DOHH2 (cell line): ENCODE results near the gene NLGN3.

Source experiments
- H3F3A ChIP-seq: fragments of 200-600 bp; sonication (generic), shearing (Covaris generic); 2 replicates; pipeline ENCODE4 v1.6.0; 2016; ENCODE audit warnings: antibody characterized with exemption, mild to moderate bottlenecking; ENCODE audit not compliant: control insufficient read depth, insufficient read depth
- H3K27ac ChIP-seq: fragments of 200-600 bp; sonication (generic); 2 replicates; pipeline ENCODE4 v1.5.1; 2014; ENCODE audit warnings: low read depth, mild to moderate bottlenecking, low read length, moderate library complexity
- H3K27me3 ChIP-seq: fragments of 200-600 bp; sonication (generic); 2 replicates; pipeline ENCODE4 v1.6.1; 2014; ENCODE audit warnings: mild to moderate bottlenecking, low read length, mixed read lengths; ENCODE audit not compliant: control insufficient read depth
- H3K36me3 ChIP-seq: fragments of 200-600 bp; sonication (generic); 2 replicates; pipeline ENCODE4 v1.6.1; 2014; ENCODE audit warnings: mild to moderate bottlenecking, low read length, moderate library complexity, mixed read lengths; ENCODE audit not compliant: control insufficient read depth
- H3K4me1 ChIP-seq: fragments of 200-600 bp; sonication (generic); 2 replicates; pipeline ENCODE4 v1.6.1; 2014; ENCODE audit warnings: mild to moderate bottlenecking, low read length, mixed read lengths; ENCODE audit not compliant: control insufficient read depth
- H3K4me2 ChIP-seq: fragments of 200-600 bp; sonication (generic); 2 replicates; pipeline ENCODE4 v1.6.0; 2014; ENCODE audit warnings: mild to moderate bottlenecking, low read length, moderate library complexity
- H3K4me3 ChIP-seq: fragments of 200-600 bp; sonication (generic); 2 replicates; pipeline ENCODE4 v1.5.1; 2014; ENCODE audit warnings: mild to moderate bottlenecking, low read length, mixed read lengths
- H3K79me2 ChIP-seq: fragments of 200-600 bp; sonication (generic); 2 replicates; pipeline ENCODE4 v1.6.1; 2014; ENCODE audit warnings: mild to moderate bottlenecking, low read length, mixed read lengths; ENCODE audit not compliant: control insufficient read depth
- H3K9me2 ChIP-seq: fragments of 200-600 bp; sonication (generic); replicated peaks from 2 replicates; pipeline ENCODE4 v1.6.1; 2014; ENCODE audit warnings: mild to moderate bottlenecking, low read length, mixed read lengths; ENCODE audit not compliant: control insufficient read depth
- H3K9me3 ChIP-seq: fragments of 200-600 bp; sonication (generic); 2 replicates; pipeline ENCODE4 v1.6.1; 2014; ENCODE audit warnings: antibody characterized with exemption, low read length, mixed read lengths; ENCODE audit not compliant: control insufficient read depth, insufficient read depth
- H4K20me1 ChIP-seq: fragments of 200-600 bp; sonication (generic); 2 replicates; pipeline ENCODE4 v1.6.0; 2014; ENCODE audit warnings: low read depth, mild to moderate bottlenecking, antibody characterized with exemption, low read length, moderate library complexity; ENCODE audit not compliant: control insufficient read depth, insufficient read depth
- CTCF ChIP-seq: fragments of 200-600 bp; sonication (generic); IDR thresholded peaks from one replicate; pipeline ENCODE4 v1.5.1; 2014; ENCODE audit warnings: antibody characterized with exemption, mild to moderate bottlenecking, low read depth, low read length; ENCODE audit not compliant: poor library complexity, severe bottlenecking
- EZH2phosphoT487 ChIP-seq: fragments of 200-600 bp; sonication (generic); IDR thresholded peaks from 2 replicates; pipeline ENCODE4 v1.6.1; 2017; ENCODE audit warnings: borderline replicate concordance, mild to moderate bottlenecking, antibody characterized with exemption, low read length, moderate library complexity, mixed read lengths

NLGN3 gene

GRCh38 chrX:71144651-71145050 is at the start of gene NLGN3:
Gene NLGN3 (plus strand): TSS chrX:71144841. CDS start chrX:71147750, 2,909 bp downstream.
- Histone ChIP-seq H3K4me2 (no peak within 1 kb of the TSS), H3K4me1 (peaks cover 7% of the 10 kb centered on the region; the same call in 1 of the 2 replicates), H3K27me3 (no peaks in the 10 kb centered on the region), H3K9me2 (no peaks in the 10 kb centered on the region), H3K9me3 (no peaks in the 10 kb centered on the region), H3K36me3 (no peaks in the 10 kb centered on the region), H3K4me3 (no peak within 1 kb of the TSS), H4K20me1 (no peaks in the 10 kb centered on the region), H3K27ac (no peak within 1 kb of the TSS), H3K79me2 (no peaks in the 10 kb centered on the region), H3F3A (no peaks in the 10 kb centered on the region)
- TF ChIP-seq CTCF (no peak), EZH2phosphoT487 (no peak)

DNA sequence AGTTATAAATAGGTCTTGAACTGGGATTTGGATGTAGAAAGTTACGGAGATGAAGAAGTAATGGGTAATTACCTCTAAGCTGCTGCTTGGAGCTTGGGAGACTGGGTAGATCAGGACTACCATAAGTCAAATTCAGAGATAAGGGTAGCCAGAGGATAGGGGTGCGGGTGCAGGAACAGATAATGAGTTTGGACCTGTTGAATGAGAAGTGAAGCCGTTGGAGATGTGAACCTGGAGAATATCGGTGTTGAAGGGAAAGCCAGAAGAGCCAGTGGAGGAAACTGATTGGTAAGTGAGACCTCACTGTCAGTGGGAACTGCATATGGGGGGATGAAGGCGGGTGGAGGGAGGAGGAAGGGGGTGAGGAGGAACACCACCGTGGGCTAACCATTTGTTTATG is 49.6 kb upstream of the NLGN3 start:
- no peaks in the 10 kb centered on the region for H3K36me3 ChIP-seq
- H3F3A ChIP-seq = no peaks in the 10 kb centered on the region
- no peaks in the 10 kb centered on the region for H3K9me2 ChIP-seq
- no peaks in the 10 kb centered on the region for H3K27me3 ChIP-seq
- no peaks in the 10 kb centered on the region for H4K20me1 ChIP-seq
- H3K79me2 ChIP-seq = no peaks in the 10 kb centered on the region
- H3K4me3 ChIP-seq = peak overlapping the region; percentile 84
- no peaks in the 10 kb centered on the region for H3K9me3 ChIP-seq
- no peak overlapping the region for H3K27ac ChIP-seq
- peaks cover 11% of the 10 kb centered on the region for H3K4me1 ChIP-seq
- TF ChIP-seq EZH2phosphoT487 (no peak), CTCF (no peak)
- peak overlapping the region; percentile 83 for H3K4me2 ChIP-seq

GRCh38 chrX:71095555-71095980 is 49.1 kb upstream of the NLGN3 start, which contains the start of gene FOXO4:
Gene FOXO4 (plus strand): TSS chrX:71095851. CDS start chrX:71096529, 678 bp downstream.
- Histone ChIP-seq H3K36me3 (no peaks in the 10 kb centered on the region), H3F3A (no peaks in the 10 kb centered on the region), H3K4me1 (peaks cover 11% of the 10 kb centered on the region), H3K4me2 (peak within 1 kb of the TSS; percentile 93), H3K27ac (no peak within 1 kb of the TSS), H3K27me3 (no peaks in the 10 kb centered on the region), H3K9me2 (no peaks in the 10 kb centered on the region), H4K20me1 (no peaks in the 10 kb centered on the region), H3K9me3 (no peaks in the 10 kb centered on the region), H3K4me3 (peak within 1 kb of the TSS; percentile 84), H3K79me2 (no peaks in the 10 kb centered on the region)
- TF ChIP-seq EZH2phosphoT487 (no peak), CTCF (no peak)
